H1 (cell line): ENCODE data around the gene CKMT1A. TPM values are rescaled to one million over a fixed set of nuclear protein-coding genes. Genes with fewer than 3 reads are reported as not detected.
"Not testable (repeated sequence)": the region's sequence is repeated elsewhere in the genome, so short reads cannot be mapped to it uniquely, and the experiment has no call there.

Source experiments
- CTCF ChIA-PET: fragments of 300-600 bp; sonication (Branson Sonifier 250); formaldehyde crosslinking; loops from one replicate; lab custom pipeline; 2021; ENCODE audit not compliant: partially characterized antibody; lab: Charles Lee
- POLR2A ChIA-PET: fragments of 300-600 bp; sonication (Branson Sonifier 250); formaldehyde crosslinking; loops from one replicate; lab custom pipeline; 2021; ENCODE audit warnings: inconsistent platforms; ENCODE audit not compliant: partially characterized antibody; lab: Charles Lee
- DNase-seq, 2 experiments: peaks; one replicate each; pipeline versions ENCODE4 v3.0.0 to v3.0.0-alpha.2; 2010 to 2022; ENCODE audit warnings: low spot score in 2 of 2, low read depth in 1 of 2, mixed read lengths in 1 of 2
- FAIRE-seq: peaks from 2 replicates; lab custom pipeline; 2011; peaks lifted over from hg19 to GRCh38; lab: Jason Lieb, UNC
- H2AFZ ChIP-seq: 2 replicates; pipeline ENCODE4 v1.8.1; 2012; ENCODE audit warnings: low read length, inconsistent platforms
- H2AK5ac ChIP-seq: 2 replicates; pipeline ENCODE4 v1.6.1; 2013; ENCODE audit warnings: low read depth, low read length
- H2BK120ac ChIP-seq: replicated peaks from 2 replicates; pipeline ENCODE3; 2013; ENCODE audit warnings: low read depth, low read length, inconsistent platforms
- H2BK12ac ChIP-seq: 2 replicates; pipeline ENCODE4 v1.6.1; 2013; ENCODE audit warnings: low read depth, low read length
- H2BK15ac ChIP-seq: 2 replicates; pipeline ENCODE4 v1.6.1; 2013; ENCODE audit warnings: low read length
- H2BK20ac ChIP-seq: 2 replicates; pipeline ENCODE4 v1.6.1; 2013; ENCODE audit warnings: low read length
- H2BK5ac ChIP-seq: 2 replicates; pipeline ENCODE4 v1.6.1; 2013; ENCODE audit warnings: low read depth, low read length
- H3K14ac ChIP-seq: 2 replicates; pipeline ENCODE4 v1.6.1; 2013; ENCODE audit warnings: inconsistent platforms; ENCODE audit not compliant: insufficient read length
- H3K18ac ChIP-seq: 2 replicates; pipeline ENCODE4 v1.6.1; 2013; ENCODE audit warnings: low read length; ENCODE audit errors: extremely low read depth
- H3K23ac ChIP-seq: 2 replicates; pipeline ENCODE4 v1.6.1; 2013; ENCODE audit warnings: inconsistent platforms; ENCODE audit not compliant: insufficient read length
- H3K23me2 ChIP-seq: 2 replicates; pipeline ENCODE4 v1.6.1; 2013; ENCODE audit warnings: low read depth, low read length
- H3K27ac ChIP-seq: 2 replicates; pipeline ENCODE4 v1.6.1; 2011; ENCODE audit warnings: low read depth, low read length, inconsistent platforms
- H3K27me3 ChIP-seq, 4 experiments: replicated peaks in 1 of 4; 1 replicate in 1 of 4; 2 replicates in 3 of 4; pipeline versions ENCODE4 v1.6.1 to v1.8.1; 2011 to 2013; ENCODE audit warnings: low read length in 3 of 4, mild to moderate bottlenecking in 3 of 4, inconsistent platforms in 2 of 4, mixed read lengths in 2 of 4, moderate library complexity in 1 of 4; ENCODE audit not compliant: control insufficient read depth in 3 of 4, insufficient read depth in 3 of 4; ENCODE audit errors: extremely low read depth in 1 of 4
- H3K36me3 ChIP-seq, 4 experiments: 2 replicates each; pipeline versions ENCODE4 v1.6.1 to v1.8.1; 2011 to 2013; ENCODE audit warnings: mild to moderate bottlenecking in 4 of 4, low read length in 3 of 4, moderate library complexity in 2 of 4, control low read depth in 1 of 4, inconsistent platforms in 1 of 4; ENCODE audit not compliant: insufficient read depth in 4 of 4, control insufficient read depth in 2 of 4
- H3K4ac ChIP-seq: replicated peaks from 2 replicates; pipeline ENCODE3; 2013; ENCODE audit warnings: low read length, low read depth, mixed read lengths, inconsistent platforms; ENCODE audit not compliant: insufficient read length
- H3K4me1 ChIP-seq, 4 experiments: replicated peaks in 1 of 4; 1 replicate in 1 of 4; 2 replicates in 3 of 4; pipeline versions ENCODE4 v1.6.1 to v1.8.1; 2011 to 2013; ENCODE audit warnings: low read length in 3 of 4, inconsistent platforms in 2 of 4, mixed read lengths in 1 of 4; ENCODE audit not compliant: insufficient read depth in 4 of 4, control insufficient read depth in 3 of 4
- H3K4me2 ChIP-seq, 2 experiments: 2 replicates each; pipeline versions ENCODE4 v1.6.1 to v1.8.1; 2011 to 2013; ENCODE audit warnings: low read depth in 2 of 2, low read length in 2 of 2, control low read depth in 1 of 2, inconsistent platforms in 1 of 2, mild to moderate bottlenecking in 1 of 2; ENCODE audit not compliant: insufficient read depth in 1 of 2
- H3K4me3 ChIP-seq, 4 experiments: fragments of 200-600, 300-600 bp in 1 of 4; sonication (generic), shearing (Covaris generic), sonication (Bioruptor Twin) in 1 of 4; 2 replicates each; pipeline versions ENCODE4 v1.5.1 to v1.8.1; 2011 to 2016; ENCODE audit warnings: low read length in 4 of 4, low read depth in 3 of 4, control low read depth in 2 of 4, inconsistent platforms in 2 of 4, mild to moderate bottlenecking in 2 of 4, mixed read lengths in 1 of 4, moderate library complexity in 1 of 4; ENCODE audit not compliant: insufficient read depth in 2 of 4; ENCODE audit errors: extremely low read depth in 1 of 4
- H3K56ac ChIP-seq: replicated peaks from 2 replicates; pipeline ENCODE3; 2013; ENCODE audit warnings: low read depth, mild to moderate bottlenecking, mixed read lengths, low read length, inconsistent platforms; ENCODE audit not compliant: insufficient read length
- H3K79me1 ChIP-seq: 2 replicates; pipeline ENCODE4 v1.6.1; 2013; ENCODE audit warnings: low read depth, low read length, control low read depth
- H3K79me2 ChIP-seq, 2 experiments: 2 replicates each; pipeline versions ENCODE4 v1.6.1 to v1.8.1; 2012 to 2013; ENCODE audit warnings: low read length in 2 of 2, mild to moderate bottlenecking in 2 of 2, inconsistent platforms in 1 of 2; ENCODE audit not compliant: insufficient read depth in 2 of 2, control insufficient read depth in 1 of 2
- H3K9ac ChIP-seq, 4 experiments: replicated peaks in 1 of 4; 1 replicate in 1 of 4; 2 replicates in 3 of 4; pipeline versions ENCODE4 v1.6.1 to v1.8.1; 2011 to 2013; ENCODE audit warnings: low read depth in 3 of 4, low read length in 3 of 4, control low read depth in 2 of 4, mild to moderate bottlenecking in 2 of 4, moderate library complexity in 2 of 4, inconsistent platforms in 1 of 4; ENCODE audit errors: extremely low read depth in 1 of 4
- H3K9me3 ChIP-seq, 2 experiments: 2 replicates each; pipeline versions ENCODE4 v1.6.1 to v1.8.1; 2012 to 2013; ENCODE audit warnings: mild to moderate bottlenecking in 2 of 2, moderate library complexity in 2 of 2, control low read depth in 1 of 2, inconsistent platforms in 1 of 2, low read depth in 1 of 2, low read length in 1 of 2, mixed read lengths in 1 of 2; ENCODE audit not compliant: insufficient read depth in 2 of 2
- H4K20me1 ChIP-seq, 2 experiments: replicated peaks in 1 of 2; 2 replicates each; pipeline versions ENCODE3 to v1.8.1; 2011 to 2013; ENCODE audit warnings: inconsistent platforms in 2 of 2, low read length in 2 of 2, mild to moderate bottlenecking in 1 of 2; ENCODE audit not compliant: insufficient read depth in 2 of 2, control insufficient read depth in 1 of 2
- H4K5ac ChIP-seq: 2 replicates; pipeline ENCODE4 v1.6.1; 2013; ENCODE audit warnings: low read length, low read depth, mixed read lengths, inconsistent platforms; ENCODE audit not compliant: insufficient read length
- H4K8ac ChIP-seq: 2 replicates; pipeline ENCODE4 v1.8.0; 2013; ENCODE audit warnings: mild to moderate bottlenecking, moderate library complexity, low read length, inconsistent platforms; ENCODE audit not compliant: insufficient read depth; ENCODE audit errors: extremely low read depth
- H4K91ac ChIP-seq: replicated peaks from 2 replicates; pipeline ENCODE3; 2013; ENCODE audit warnings: low read length, mixed read lengths, inconsistent platforms; ENCODE audit not compliant: insufficient read length
- WGBS, 2 experiments: shearing (Covaris generic) in 1 of 2; methylation state at CpG; one replicate each; pipeline versions ENCODE4 v1.1.6 to v1.1.7; 2013 to 2015; ENCODE audit warnings: low lambda C conversion rate in 2 of 2, mixed read lengths in 2 of 2, inconsistent platforms in 1 of 2, low coverage in 1 of 2, missing lambda C conversion rate in 1 of 2; ENCODE audit not compliant: insufficient replicate concordance in 2 of 2, insufficient coverage in 1 of 2, insufficient read length in 1 of 2; ENCODE audit errors: extremely low coverage in 1 of 2, missing lambda C conversion rate in 1 of 2; 5-methylcytosine and 5-hydroxymethylcytosine counted together
- polyA plus RNA-seq, 7 experiments: library from polyadenylated mRNA; depleted of rRNA in 3 of 7; stranded (reverse) in 5 of 7; unstranded in 2 of 7; fragments of >200 nt in 5 of 7; fragments of 200-250 nt in 2 of 7; gene quantifications; 1 replicate in 5 of 7; 2 replicates in 1 of 7; 4 replicates in 1 of 7; pipeline versions ENCODE4 v1.2.1 to v1.2.3, GENCODE V29; 2011 to 2013; ENCODE audit warnings: missing spikeins in 2 of 7, mixed read lengths in 2 of 7
- total RNA-seq: library from RNA; stranded (reverse); fragmentation: NEBNext Ultra II Directional; extraction: Animal tissue kit (Norgen Biotek cat#: 25700); gene quantifications from 2 replicates; pipeline ENCODE4 v1.2.1, GENCODE V29; 2021

Gene CKMT1A
- total and polyA plus RNA-seq, 2 of the 8 experiments (the other 6 are each of a cell fraction or from before 2014, with no cell fraction given), result 35.0 to 38.9 TPM

GRCh38 chr15:43689604-43690301 lies 3.9 kb upstream of the CKMT1A start:
- H3K36me3 ChIP-seq, H3K14ac ChIP-seq, H4K91ac ChIP-seq, H3K18ac ChIP-seq, H2BK5ac ChIP-seq, H3K4me1 ChIP-seq, H3K23ac ChIP-seq, H2AFZ ChIP-seq, H3K9me3 ChIP-seq, H3K23me2 ChIP-seq, H3K27me3 ChIP-seq, H2AK5ac ChIP-seq, H3K4ac ChIP-seq, H3K56ac ChIP-seq, H2BK120ac ChIP-seq, H3K4me3 ChIP-seq, H4K20me1 ChIP-seq, H3K9ac ChIP-seq, H2BK20ac ChIP-seq, H3K79me2 ChIP-seq, H4K8ac ChIP-seq, H2BK12ac ChIP-seq, H3K27ac ChIP-seq, CTCF ChIA-PET, H3K79me1 ChIP-seq, H2BK15ac ChIP-seq, H4K5ac ChIP-seq, H3K4me2 ChIP-seq, DNase-seq, POLR2A ChIA-PET: not testable (repeated sequence)
- peak; percentile 72 for FAIRE-seq
- WGBS, 2 experiments, result no CpG with 5 or more reads among the region's 54 CpGs

- H3K27me3 ChIP-seq, H3K23me2 ChIP-seq, H3K4ac ChIP-seq, H3K79me2 ChIP-seq, H4K8ac ChIP-seq, H3K18ac ChIP-seq, POLR2A ChIA-PET, H2BK120ac ChIP-seq, H2BK20ac ChIP-seq, H2AFZ ChIP-seq, H3K9me3 ChIP-seq, H2BK12ac ChIP-seq, DNase-seq, H3K9ac ChIP-seq, H2AK5ac ChIP-seq, H3K14ac ChIP-seq, FAIRE-seq, H4K91ac ChIP-seq, H2BK15ac ChIP-seq, H3K4me2 ChIP-seq, H3K4me3 ChIP-seq, H3K56ac ChIP-seq, H4K5ac ChIP-seq, H3K27ac ChIP-seq, H3K4me1 ChIP-seq, H3K23ac ChIP-seq, H3K36me3 ChIP-seq, H3K79me1 ChIP-seq, H2BK5ac ChIP-seq, CTCF ChIA-PET, H4K20me1 ChIP-seq: not testable (repeated sequence)
- 54% methylated on average over 3 of the region's 7 CpGs; no CpG with 5 or more reads in 1 of the 2 experiments for WGBS, 2 experiments
Observed at GRCh38 chr15:43692679-43693078, 980 bp upstream of the CKMT1A start.
